ENCODE results near the gene SDF4.

Gene SDF4

DNA sequence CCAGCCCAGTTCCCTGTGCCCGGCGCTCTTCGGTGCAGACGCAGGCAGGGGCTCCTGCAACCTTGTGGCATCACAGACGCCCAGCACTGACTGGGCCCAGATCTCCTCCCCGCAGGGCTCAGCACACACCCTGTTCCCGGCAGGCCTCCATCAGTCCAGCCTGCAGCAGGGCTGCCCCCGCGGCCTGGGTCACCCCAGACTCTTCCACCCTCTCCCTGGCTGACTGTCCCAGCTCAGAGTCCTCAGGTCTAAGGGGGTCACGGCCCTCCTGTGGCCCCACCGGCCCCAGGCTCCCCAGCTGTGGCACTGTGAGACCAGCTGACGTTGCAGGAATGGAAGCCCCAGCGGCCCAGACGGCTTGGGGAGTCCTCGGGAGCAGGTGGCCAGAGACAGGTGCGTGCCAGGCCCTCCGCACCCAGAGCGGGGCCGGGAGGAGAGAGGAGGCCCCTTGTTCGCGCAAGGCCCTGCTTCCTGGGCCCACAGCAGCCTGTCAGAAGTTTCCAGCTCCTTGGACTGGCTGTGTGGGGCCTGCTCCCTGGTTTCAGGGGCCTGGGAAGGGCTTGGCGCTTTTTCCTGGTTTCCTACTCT lies 4.5 kb upstream of the SDF4 start:
- Histone ChIP-seq H3K9ac (ENCODE audit: low read length) (no peak overlapping the region), H3F3A (ENCODE audit: insufficient read depth) (no peaks in the 10 kb centered on the region), H3K27ac (ENCODE audit: low read depth, low read length) (no peak overlapping the region), H3K9me3 (ENCODE audit: insufficient read depth, low read length) (no peaks in the 10 kb centered on the region), H2AFZ (ENCODE audit: low read depth, low read length, severe bottlenecking) (no peak overlapping the region), H3K4me3 (ENCODE audit: insufficient read depth, low read length, poor library complexity, severe bottlenecking) (no peak overlapping the region), H3K79me2 (ENCODE audit: insufficient read depth, low read length) (peaks cover 3% of the 10 kb centered on the region), H4K20me1 (ENCODE audit: low read depth, low read length) (no peaks in the 10 kb centered on the region), H3K36me3 (ENCODE audit: low read length) (no peaks in the 10 kb centered on the region), H3K4me2 (ENCODE audit: low read depth, low read length, poor library complexity, severe bottlenecking) (no peak overlapping the region), H3K27me3 (ENCODE audit: low read length) (no peaks in the 10 kb centered on the region), H3K9me2 (replicated peaks; ENCODE audit: insufficient read depth, low read length) (no peaks in the 10 kb centered on the region)
- no peak for TF ChIP-seq EZH2phosphoT487 (conservative IDR thresholded peaks at IDR 0.05; ENCODE audit: low read length)
- no peak for TF ChIP-seq CTCF (IDR thresholded peaks at IDR 0.05; ENCODE audit: insufficient read depth, low read length, poor library complexity, severe bottlenecking)

GRCh38 chr1:1235016-1235744 lies 3.4 kb upstream of the SDF4 start:
- TF ChIP-seq CTCF (IDR thresholded peaks at IDR 0.05; ENCODE audit: insufficient read depth, low read length, poor library complexity, severe bottlenecking) (no peak), EZH2phosphoT487 (conservative IDR thresholded peaks at IDR 0.05; ENCODE audit: low read length) (no peak)

GRCh38 chr1:1234180-1234808 lies 2.5 kb upstream of the SDF4 start:
- Histone ChIP-seq H4K20me1 (ENCODE audit: low read depth, low read length) (no peaks in the 10 kb centered on the region), H3K27ac (ENCODE audit: low read depth, low read length) (no peak overlapping the region), H3K4me2 (ENCODE audit: low read depth, low read length, poor library complexity, severe bottlenecking) (no peak overlapping the region), H3K36me3 (ENCODE audit: low read length) (no peaks in the 10 kb centered on the region), H3K79me2 (ENCODE audit: insufficient read depth, low read length) (peaks cover 23% of the 10 kb centered on the region), H2AFZ (ENCODE audit: low read depth, low read length, severe bottlenecking) (no peak overlapping the region), H3K9me2 (replicated peaks; ENCODE audit: insufficient read depth, low read length) (no peaks in the 10 kb centered on the region), H3F3A (ENCODE audit: insufficient read depth) (no peaks in the 10 kb centered on the region), H3K27me3 (ENCODE audit: low read length) (no peaks in the 10 kb centered on the region), H3K9me3 (ENCODE audit: insufficient read depth, low read length) (no peaks in the 10 kb centered on the region), H3K4me3 (ENCODE audit: insufficient read depth, low read length, poor library complexity, severe bottlenecking) (no peak overlapping the region), H3K9ac (ENCODE audit: low read length) (no peak overlapping the region)
- no peak for TF ChIP-seq EZH2phosphoT487 (conservative IDR thresholded peaks at IDR 0.05; ENCODE audit: low read length)
- TF ChIP-seq CTCF (IDR thresholded peaks at IDR 0.05; ENCODE audit: insufficient read depth, low read length, poor library complexity, severe bottlenecking), result no peak

More at GRCh38 chr1:1235016-1235744, 3.4 kb upstream of the SDF4 start:
- no peak overlapping the region for H3K9ac ChIP-seq (ENCODE audit: low read length)
- H4K20me1 ChIP-seq (ENCODE audit: low read depth, low read length), result no peaks in the 10 kb centered on the region
- no peak overlapping the region for H3K4me3 ChIP-seq (ENCODE audit: insufficient read depth, low read length, poor library complexity, severe bottlenecking)
- H3K9me3 ChIP-seq (ENCODE audit: insufficient read depth, low read length), result no peaks in the 10 kb centered on the region
- no peaks in the 10 kb centered on the region for H3K36me3 ChIP-seq (ENCODE audit: low read length)
- no peak overlapping the region for H3K27ac ChIP-seq (ENCODE audit: low read depth, low read length)
- no peak overlapping the region for H3K4me2 ChIP-seq (ENCODE audit: low read depth, low read length, poor library complexity, severe bottlenecking)
- H2AFZ ChIP-seq (ENCODE audit: low read depth, low read length, severe bottlenecking), result no peak overlapping the region
- no peaks in the 10 kb centered on the region for H3F3A ChIP-seq (ENCODE audit: insufficient read depth)
- no peaks in the 10 kb centered on the region for H3K9me2 ChIP-seq (replicated peaks; ENCODE audit: insufficient read depth, low read length)
- H3K27me3 ChIP-seq (ENCODE audit: low read length), result no peaks in the 10 kb centered on the region
- H3K79me2 ChIP-seq (ENCODE audit: insufficient read depth, low read length), result peaks cover 14% of the 10 kb centered on the region

Data from SU-DHL-6 (cell line).